Uterus (tissue), 2 donors: ENCODE measurements around the gene DENND5B.

Source experiments
- POLR2A ChIP-seq, 2 donors: fragments of 450-650 bp; IDR thresholded peaks; one replicate each; pipeline ENCODE4 v1.6.1; 2016; ENCODE audit warnings: antibody characterized with exemption in 2 of 2, mild to moderate bottlenecking in 1 of 2, moderate library complexity in 1 of 2
- TF ChIP-seq, protein P1 (sequence below), 4 experiments: fragments of 200-600 bp in 2 of 4; fragments of 450-650 bp in 2 of 4; sonication (generic) in 2 of 4; IDR thresholded peaks; one replicate each; pipeline ENCODE4 v1.5.1; 2016 to 2019; ENCODE audit warnings: antibody characterized with exemption in 4 of 4, mild to moderate bottlenecking in 2 of 4, moderate library complexity in 1 of 4

DNA sequence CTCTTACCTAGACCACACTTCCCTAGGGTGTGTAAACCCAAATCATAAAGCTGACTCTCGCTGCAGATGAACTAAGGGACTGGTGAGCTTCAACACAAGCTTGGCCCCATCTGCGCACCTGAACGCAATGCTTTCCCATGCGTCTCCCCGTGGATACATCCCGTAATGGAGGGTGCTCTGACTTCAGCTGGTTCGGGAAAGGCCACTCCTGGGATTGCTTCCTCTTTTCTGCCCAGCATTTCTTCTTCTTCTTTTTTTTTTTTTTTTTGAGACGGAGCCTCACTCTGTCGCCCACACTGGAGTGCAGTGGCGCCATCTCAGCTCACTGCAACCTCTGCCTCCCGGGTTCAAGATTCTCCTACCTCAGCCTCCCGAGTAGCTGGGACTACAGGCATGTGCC lies 40.9 kb upstream of the DENND5B start:
- TF ChIP-seq, protein P1, sequence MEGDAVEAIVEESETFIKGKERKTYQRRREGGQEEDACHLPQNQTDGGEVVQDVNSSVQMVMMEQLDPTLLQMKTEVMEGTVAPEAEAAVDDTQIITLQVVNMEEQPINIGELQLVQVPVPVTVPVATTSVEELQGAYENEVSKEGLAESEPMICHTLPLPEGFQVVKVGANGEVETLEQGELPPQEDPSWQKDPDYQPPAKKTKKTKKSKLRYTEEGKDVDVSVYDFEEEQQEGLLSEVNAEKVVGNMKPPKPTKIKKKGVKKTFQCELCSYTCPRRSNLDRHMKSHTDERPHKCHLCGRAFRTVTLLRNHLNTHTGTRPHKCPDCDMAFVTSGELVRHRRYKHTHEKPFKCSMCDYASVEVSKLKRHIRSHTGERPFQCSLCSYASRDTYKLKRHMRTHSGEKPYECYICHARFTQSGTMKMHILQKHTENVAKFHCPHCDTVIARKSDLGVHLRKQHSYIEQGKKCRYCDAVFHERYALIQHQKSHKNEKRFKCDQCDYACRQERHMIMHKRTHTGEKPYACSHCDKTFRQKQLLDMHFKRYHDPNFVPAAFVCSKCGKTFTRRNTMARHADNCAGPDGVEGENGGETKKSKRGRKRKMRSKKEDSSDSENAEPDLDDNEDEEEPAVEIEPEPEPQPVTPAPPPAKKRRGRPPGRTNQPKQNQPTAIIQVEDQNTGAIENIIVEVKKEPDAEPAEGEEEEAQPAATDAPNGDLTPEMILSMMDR (IDR thresholded peaks at IDR 0.05) = no peak
- TF ChIP-seq POLR2A (IDR thresholded peaks at IDR 0.05) = no peak
